Measurements from ENCODE around the gene SETDB2. TPM values are rescaled to one million over a fixed set of nuclear protein-coding genes. Genes with fewer than 3 reads are reported as not detected.

The SETDB2 gene
- total RNA-seq, 1 donor from 2014 or later = 4.9 TPM

GRCh38 chr13:49528161-49528560 lies 84.1 kb downstream of the SETDB2 start:
- ATAC-seq = no peak
- no peak for DNase-seq (ENCODE audit: low spot score)

DNA sequence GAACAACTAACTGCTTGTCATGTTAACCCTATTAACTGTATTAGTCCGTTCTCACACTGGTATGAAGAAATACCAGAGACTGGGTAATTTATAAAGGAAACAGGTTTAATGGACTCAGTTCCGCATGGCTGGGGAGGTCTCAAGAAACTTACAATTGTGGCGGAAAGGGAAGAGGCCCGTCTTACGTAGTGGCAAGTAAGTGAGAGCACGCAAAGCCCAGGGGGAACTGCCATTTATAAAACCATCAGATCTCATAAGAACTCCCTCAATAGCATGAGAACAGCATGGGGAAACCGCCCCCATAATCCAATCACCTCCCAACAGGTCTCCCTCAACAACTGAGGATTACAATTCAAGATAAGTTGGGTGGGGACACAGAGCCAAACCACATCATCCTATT lies 86.4 kb downstream of the SETDB2 start:
- DNase-seq (ENCODE audit: low spot score) = no peak
- no peak for ATAC-seq

DNA sequence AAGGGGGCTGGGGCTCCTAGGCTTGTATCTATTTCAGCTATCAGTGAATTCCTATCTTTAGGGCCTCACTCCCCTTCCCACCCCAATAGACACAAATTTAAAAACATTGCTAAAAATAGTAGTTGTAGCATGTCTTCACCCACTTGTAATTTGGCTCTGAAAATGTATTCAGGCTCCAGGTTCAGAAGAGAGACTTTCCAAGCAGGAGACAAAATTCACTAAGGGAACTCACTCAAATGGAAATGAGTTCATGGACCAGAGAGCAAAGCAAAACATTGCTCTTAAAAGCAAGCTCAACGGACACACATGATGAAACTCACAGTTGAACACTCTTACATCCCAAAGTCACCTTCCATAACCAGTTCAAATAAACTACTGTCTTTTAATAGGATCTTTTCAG lies 88.5 kb downstream of the SETDB2 start:
- DNase-seq (ENCODE audit: low spot score) (no peak), ATAC-seq (no peak)

GRCh38 chr13:49533011-49533410 lies 88.9 kb downstream of the SETDB2 start:
- no peak for DNase-seq (ENCODE audit: low spot score)
- no peak for ATAC-seq

DNA sequence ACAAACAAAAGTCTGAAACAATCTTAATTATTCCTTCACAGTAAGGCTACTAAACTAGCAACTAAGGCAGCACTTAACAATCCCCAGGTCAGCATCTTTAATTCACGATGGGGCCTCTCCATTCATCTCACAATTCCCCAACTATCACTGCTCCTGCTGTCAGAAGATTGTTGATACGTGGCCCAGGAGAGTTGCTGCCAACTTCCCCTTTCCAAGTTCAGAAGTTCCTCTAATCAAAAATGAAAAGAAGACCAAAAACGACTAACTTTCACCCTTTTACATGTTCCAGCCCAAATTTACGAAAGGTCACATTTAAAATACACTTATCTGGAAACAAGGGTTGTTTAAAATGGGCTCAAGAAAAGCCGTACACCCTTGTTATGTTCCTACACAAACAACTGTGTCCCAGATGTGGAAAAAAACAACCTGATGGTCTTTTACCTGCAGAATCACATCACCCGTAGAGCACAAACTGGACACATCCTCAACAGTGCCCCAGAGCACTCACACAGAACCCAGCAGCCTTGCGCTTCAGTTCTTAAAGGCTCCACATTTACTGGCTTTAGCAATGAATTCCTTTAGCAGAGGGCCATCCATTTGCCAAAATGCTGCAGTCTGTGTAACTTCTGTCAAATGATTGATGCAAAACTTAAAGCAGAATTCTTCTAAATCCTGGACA lies 89.7 kb downstream of the SETDB2 start:
- no peak for ATAC-seq
- DNase-seq (ENCODE audit: low spot score) = no peak

DNA sequence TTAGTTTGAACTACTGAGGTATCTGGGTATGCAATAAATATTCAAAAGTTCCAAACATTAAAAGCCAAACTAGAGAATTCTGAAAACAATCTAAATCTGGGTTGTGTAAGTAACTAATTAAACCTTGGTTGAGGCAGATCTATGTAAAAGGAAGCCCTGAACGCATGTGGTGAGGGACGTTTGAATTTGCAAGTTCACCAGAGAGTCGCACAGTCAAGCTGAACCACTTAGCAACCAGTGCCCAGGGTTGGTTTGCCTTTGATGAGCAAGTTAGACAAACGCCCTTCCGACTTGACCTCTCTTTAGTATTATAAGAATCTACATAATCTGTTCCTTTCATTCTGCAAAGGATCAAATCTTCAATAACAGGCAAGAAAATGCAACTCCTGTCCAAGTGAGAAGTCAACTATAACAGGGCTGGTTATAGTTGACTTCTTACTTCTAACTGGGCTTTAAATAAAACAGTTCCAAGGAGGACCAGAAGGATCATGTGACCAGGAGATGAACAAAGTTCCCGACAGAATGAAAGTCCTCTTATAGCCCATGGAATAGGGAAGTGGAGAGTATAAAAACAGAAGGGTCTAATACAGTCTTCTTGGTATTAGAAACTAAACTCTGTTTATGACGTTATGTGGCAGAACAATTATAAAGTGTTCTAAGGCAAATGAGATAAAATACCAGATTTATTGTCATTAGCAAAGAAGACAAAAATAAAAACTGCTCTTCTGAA lies 92.2 kb downstream of the SETDB2 start:
- ATAC-seq (no peak), DNase-seq (ENCODE audit: low spot score) (no peak)

GRCh38 chr13:49538404-49538803 lies 94.3 kb downstream of the SETDB2 start:
- DNase-seq (ENCODE audit: low spot score) (no peak), ATAC-seq (no peak)

- ATAC-seq (no peak), DNase-seq (ENCODE audit: low spot score) (no peak)
These were observed 95.2 kb downstream of the SETDB2 start for GRCh38 chr13:49539313-49539712.

DNA sequence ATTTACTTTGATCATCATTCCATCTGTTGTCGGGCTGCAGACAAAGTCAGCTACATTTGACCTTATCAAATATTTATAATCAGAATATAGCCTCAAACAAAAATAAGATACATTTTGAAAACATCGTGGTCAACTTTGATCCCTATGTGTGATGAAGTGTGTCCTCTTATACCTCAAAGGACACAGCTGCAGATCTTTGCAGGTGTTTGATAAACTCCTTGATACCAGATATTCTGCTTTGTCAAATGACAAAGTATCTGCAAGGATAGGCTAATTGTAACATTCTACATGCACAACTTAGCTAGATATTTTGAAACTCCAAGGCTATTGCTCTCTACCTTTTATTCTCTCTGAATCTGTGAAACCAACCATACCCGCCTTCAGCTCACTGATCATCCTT lies 95.7 kb downstream of the SETDB2 start:
- no peak for DNase-seq (ENCODE audit: low spot score)
- ATAC-seq = no peak

DNA sequence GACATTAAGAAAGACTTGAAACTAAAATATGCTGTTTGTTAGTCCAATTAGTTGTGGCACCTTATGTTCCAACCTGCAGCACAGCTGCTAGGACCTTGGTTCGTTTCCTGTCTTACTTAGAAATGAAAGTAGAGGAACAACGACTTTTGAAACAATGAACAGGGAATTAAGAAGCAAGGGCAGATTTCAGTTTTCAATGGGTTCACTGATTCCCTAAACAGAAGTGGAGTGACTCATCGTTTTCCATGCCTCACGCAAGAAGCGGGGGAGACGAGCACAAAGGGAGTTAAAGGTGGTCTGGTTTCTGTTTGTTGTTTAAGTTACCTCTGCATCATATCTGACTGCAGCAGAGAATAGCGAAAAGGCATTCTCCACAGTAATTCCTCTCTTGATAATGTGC lies 96.5 kb downstream of the SETDB2 start:
- DNase-seq (ENCODE audit: low spot score) = no peak

GRCh38 chr13:49543656-49544055 lies 99.6 kb downstream of the SETDB2 start:
- DNase-seq (ENCODE audit: low spot score) (no peak), ATAC-seq (no peak)

More for the DNA sequence above, 96.5 kb downstream of the SETDB2 start:
- ATAC-seq = no peak

Other genes with a start within 250 kb of the SETDB2 start
- not detected for gene MLNR, start 223.9 kb upstream of the SETDB2 start, total RNA-seq
- gene CDADC1, start 196.3 kb upstream of the SETDB2 start, total RNA-seq = 8.3 TPM
- 2.4 TPM for gene CAB39L, start 210 bp upstream of the SETDB2 start, total RNA-seq
- gene PHF11, start 51.7 kb downstream of the SETDB2 start, total RNA-seq = 11.7 TPM
- 7.2 TPM for gene RCBTB1, start 141.3 kb downstream of the SETDB2 start, total RNA-seq
- 0.23 TPM for gene ARL11, start 184.2 kb downstream of the SETDB2 start, total RNA-seq
- gene EBPL, start 247.2 kb downstream of the SETDB2 start, total RNA-seq = 62.5 TPM